Neural cell (in vitro differentiated cells): ENCODE results near the gene ERP27. TPM values are rescaled to one million over a fixed set of nuclear protein-coding genes. Genes with fewer than 3 reads are reported as not detected.

Experiments
- H2AFZ ChIP-seq: fragments of 200-600, 300-800 bp; sonication (generic), shearing (Covaris generic); 2 replicates; pipeline ENCODE4 v1.6.0; 2014; ENCODE audit warnings: low read depth, mild to moderate bottlenecking, antibody characterized with exemption, low read length, moderate library complexity
- H3F3A ChIP-seq: fragments of 200-600 bp; shearing (Covaris generic); 2 replicates; pipeline ENCODE4 v1.6.1; 2016; ENCODE audit warnings: mild to moderate bottlenecking, moderate library complexity, mixed read lengths, antibody characterized with exemption, low read length; ENCODE audit not compliant: insufficient read depth, poor library complexity, severe bottlenecking
- H3K27ac ChIP-seq: fragments of 200-600, 300-800 bp; sonication (generic), shearing (Covaris generic); 2 replicates; pipeline ENCODE4 v1.5.1; 2014; ENCODE audit warnings: mild to moderate bottlenecking, low read length, moderate library complexity
- H3K27me3 ChIP-seq: fragments of 300-800, 200-600 bp; sonication (generic), shearing (Covaris generic); 2 replicates; pipeline ENCODE4 v1.6.0; 2014; ENCODE audit warnings: mild to moderate bottlenecking, low read depth, low read length, moderate library complexity; ENCODE audit not compliant: insufficient read depth
- H3K36me3 ChIP-seq: fragments of 300-800, 200-600 bp; sonication (generic), shearing (Covaris generic); 2 replicates; pipeline ENCODE4 v1.5.1; 2014; ENCODE audit warnings: mild to moderate bottlenecking, antibody characterized with exemption, low read length, moderate library complexity; ENCODE audit not compliant: insufficient read depth
- H3K4me2 ChIP-seq: fragments of 300-800, 200-600 bp; sonication (generic), shearing (Covaris generic); 2 replicates; pipeline ENCODE4 v1.6.0; 2014; ENCODE audit warnings: mild to moderate bottlenecking, low read length
- H3K4me3 ChIP-seq: fragments of 300-800, 200-600 bp; sonication (generic), shearing (Covaris generic); 2 replicates; pipeline ENCODE4 v1.5.1; 2014; ENCODE audit warnings: mild to moderate bottlenecking, low read length, moderate library complexity
- H3K79me2 ChIP-seq: fragments of 200-600 bp; shearing (Covaris generic); replicated peaks from 2 replicates; pipeline ENCODE4 v1.6.0; 2014; ENCODE audit warnings: mild to moderate bottlenecking, low read length, moderate library complexity; ENCODE audit not compliant: insufficient read depth
- H3K9ac ChIP-seq: fragments of 300-800, 200-600 bp; sonication (generic), shearing (Covaris generic); 2 replicates; pipeline ENCODE4 v1.6.1; 2016; ENCODE audit warnings: mild to moderate bottlenecking, low read length, mixed read lengths
- H3K9me2 ChIP-seq: fragments of 200-600 bp; shearing (Covaris generic); 2 replicates; pipeline ENCODE4 v1.6.1; 2016; ENCODE audit warnings: mild to moderate bottlenecking, low read length, mixed read lengths; ENCODE audit not compliant: insufficient read depth
- H3K9me3 ChIP-seq: fragments of 200-600, 300-800 bp; sonication (generic), shearing (Covaris generic); 2 replicates; pipeline ENCODE4 v1.6.1; 2016; ENCODE audit warnings: mild to moderate bottlenecking, mixed run types, low read length, moderate library complexity, mixed read lengths
- H4K20me1 ChIP-seq: fragments of 200-600 bp; shearing (Covaris generic); 2 replicates; pipeline ENCODE4 v1.6.1; 2016; ENCODE audit warnings: mild to moderate bottlenecking, mixed run types; ENCODE audit not compliant: insufficient read depth
- CTCF ChIP-seq: fragments of 450-650 bp; IDR thresholded peaks from 2 replicates; pipeline ENCODE4 v1.5.1; 2014; ENCODE audit warnings: antibody characterized with exemption, mild to moderate bottlenecking, moderate library complexity; ENCODE audit not compliant: poor library complexity, severe bottlenecking
- EP300 ChIP-seq: fragments of 450-650 bp; conservative IDR thresholded peaks from 2 replicates; pipeline ENCODE4 v1.6.1; 2014; ENCODE audit warnings: antibody characterized with exemption, mild to moderate bottlenecking, moderate library complexity; ENCODE audit not compliant: poor library complexity, severe bottlenecking
- EZH2 ChIP-seq: fragments of 200-600, 300-800 bp; shearing (Covaris generic), sonication (generic); IDR thresholded peaks from 2 replicates; pipeline ENCODE4 v1.6.1; 2014; ENCODE audit warnings: antibody characterized with exemption, low read length, borderline replicate concordance, mild to moderate bottlenecking; ENCODE audit not compliant: insufficient read depth, poor library complexity, severe bottlenecking
- MXI1 ChIP-seq: fragments of 450-650 bp; conservative IDR thresholded peaks from 2 replicates; pipeline ENCODE4 v1.6.1; 2014; ENCODE audit warnings: antibody characterized with exemption, mild to moderate bottlenecking; ENCODE audit not compliant: poor library complexity, severe bottlenecking
- POLR2AphosphoS5 ChIP-seq: IDR thresholded peaks from 2 replicates; pipeline ENCODE4 v1.6.1; 2012
- RAD21 ChIP-seq: fragments of 450-650 bp; conservative IDR thresholded peaks from 2 replicates; pipeline ENCODE4 v1.6.1; 2014; ENCODE audit warnings: antibody characterized with exemption, mild to moderate bottlenecking, moderate library complexity
- REST ChIP-seq: IDR thresholded peaks from 2 replicates; pipeline ENCODE4 v1.6.1; 2012; ENCODE audit warnings: borderline replicate concordance
- SMC3 ChIP-seq: fragments of 450-650 bp; conservative IDR thresholded peaks from 2 replicates; pipeline ENCODE4 v1.6.1; 2014; ENCODE audit warnings: antibody characterized with exemption, mild to moderate bottlenecking, moderate library complexity; ENCODE audit not compliant: poor library complexity
- TAF1 ChIP-seq: IDR thresholded peaks from 2 replicates; pipeline ENCODE4 v1.6.1; 2012; ENCODE audit warnings: low read depth
- polyA plus RNA-seq: library from polyadenylated mRNA; depleted of rRNA; stranded (reverse); fragments of >200 nt; gene quantifications from 2 replicates; pipeline ENCODE4 v1.2.3, GENCODE V29; 2014

The ERP27 gene
- polyA plus RNA-seq, 1 donor from 2014 or later: not detected

- Histone ChIP-seq H2AFZ (no peak overlapping the region), H4K20me1 (no peaks in the 10 kb centered on the region), H3K27me3 (no peaks in the 10 kb centered on the region), H3K9me3 (no peaks in the 10 kb centered on the region), H3K9ac (no peak overlapping the region), H3K9me2 (no peaks in the 10 kb centered on the region), H3K79me2 (no peaks in the 10 kb centered on the region), H3K4me2 (no peak overlapping the region), H3K36me3 (no peaks in the 10 kb centered on the region), H3F3A (no peaks in the 10 kb centered on the region), H3K4me3 (no peak overlapping the region), H3K27ac (peak overlapping the region; percentile 9)
- no peak for TF ChIP-seq MXI1
- no peak for TF ChIP-seq CTCF
- no peak for TF ChIP-seq TAF1
- TF ChIP-seq REST: no peak
- TF ChIP-seq SMC3: no peak
- TF ChIP-seq RAD21: no peak
- no peak for TF ChIP-seq POLR2AphosphoS5
- no peak for TF ChIP-seq EZH2
These were observed 17.9 kb upstream of the ERP27 start for GRCh38 chr12:14956024-14956891.

- no peaks in the 10 kb centered on the region for H3K9me2 ChIP-seq
- TF ChIP-seq CTCF: no peak
- no peak for TF ChIP-seq EP300
- no peak for TF ChIP-seq TAF1
- no peak for TF ChIP-seq RAD21
- TF ChIP-seq POLR2AphosphoS5: no peak
- no peak for TF ChIP-seq MXI1
- no peak for TF ChIP-seq SMC3
- no peak for TF ChIP-seq REST
- no peak for TF ChIP-seq EZH2
- no peak overlapping the region for H3K27ac ChIP-seq
- no peaks in the 10 kb centered on the region for H3K27me3 ChIP-seq
- no peak overlapping the region for H2AFZ ChIP-seq
- H3K4me3 ChIP-seq: no peak overlapping the region
- H3K9ac ChIP-seq: no peak overlapping the region
- no peaks in the 10 kb centered on the region for H4K20me1 ChIP-seq
- H3K9me3 ChIP-seq: no peaks in the 10 kb centered on the region
- no peaks in the 10 kb centered on the region for H3F3A ChIP-seq
- H3K79me2 ChIP-seq: no peaks in the 10 kb centered on the region
- no peak overlapping the region for H3K4me2 ChIP-seq
- no peaks in the 10 kb centered on the region for H3K36me3 ChIP-seq
These were observed 15.9 kb upstream of the ERP27 start for GRCh38 chr12:14954269-14954668.
